Loucy (cell line): ENCODE measurements around the gene TPRG1.

ENCODE experiments used
- H2AFZ ChIP-seq: fragments of 200-600 bp; sonication (generic); 2 replicates; pipeline ENCODE4 v1.6.0; 2016; ENCODE audit warnings: antibody characterized with exemption, mild to moderate bottlenecking, low read length, moderate library complexity
- H3F3A ChIP-seq: fragments of 200-600 bp; 2 replicates; pipeline ENCODE4 v1.6.0; 2016; ENCODE audit warnings: antibody characterized with exemption, low read depth, mild to moderate bottlenecking
- H3K27me3 ChIP-seq: fragments of 200-600 bp; sonication (generic); 2 replicates; pipeline ENCODE4 v1.6.1; 2014; ENCODE audit warnings: low read length, mild to moderate bottlenecking; ENCODE audit not compliant: insufficient read depth, poor library complexity, severe bottlenecking
- H3K36me3 ChIP-seq: fragments of 200-600 bp; sonication (generic); 2 replicates; pipeline ENCODE4 v1.6.1; 2016; ENCODE audit warnings: low read length; ENCODE audit not compliant: insufficient read depth
- H3K4me1 ChIP-seq: fragments of 200-600 bp; sonication (generic); 2 replicates; pipeline ENCODE4 v1.5.1; 2014; ENCODE audit warnings: low read length, mild to moderate bottlenecking; ENCODE audit not compliant: insufficient read depth, poor library complexity, severe bottlenecking
- H3K4me2 ChIP-seq: fragments of 200-600 bp; sonication (generic); 2 replicates; pipeline ENCODE4 v1.6.0; 2014; ENCODE audit warnings: antibody characterized with exemption, low read length, low read depth, mild to moderate bottlenecking; ENCODE audit not compliant: poor library complexity, severe bottlenecking
- H3K4me3 ChIP-seq: fragments of 200-600 bp; sonication (generic); 2 replicates; pipeline ENCODE4 v1.5.1; 2014; ENCODE audit warnings: low read length, mild to moderate bottlenecking, mixed read lengths; ENCODE audit not compliant: poor library complexity, severe bottlenecking
- H3K79me2 ChIP-seq: fragments of 200-600 bp; sonication (generic); 2 replicates; pipeline ENCODE4 v1.6.1; 2014; ENCODE audit warnings: low read length; ENCODE audit not compliant: insufficient read depth
- H3K9ac ChIP-seq: fragments of 200-600 bp; sonication (generic); 2 replicates; pipeline ENCODE4 v1.6.0; 2014; ENCODE audit warnings: mild to moderate bottlenecking, low read depth, low read length, moderate library complexity; ENCODE audit not compliant: poor library complexity, severe bottlenecking
- H3K9me2 ChIP-seq: fragments of 200-600 bp; sonication (generic); replicated peaks from 2 replicates; pipeline ENCODE4 v1.6.1; 2016; ENCODE audit warnings: low read depth, low read length, mixed read lengths
- H3K9me3 ChIP-seq: fragments of 200-600 bp; sonication (generic); 2 replicates; pipeline ENCODE4 v1.6.1; 2014; ENCODE audit warnings: mild to moderate bottlenecking, antibody characterized with exemption, low read length, low read depth; ENCODE audit not compliant: insufficient read depth
- H4K20me1 ChIP-seq: fragments of 200-600 bp; sonication (generic); 2 replicates; pipeline ENCODE4 v1.6.0; 2014; ENCODE audit warnings: antibody characterized with exemption, low read length, mild to moderate bottlenecking; ENCODE audit not compliant: insufficient read depth, poor library complexity, severe bottlenecking
- EZH2phosphoT487 ChIP-seq: fragments of 200-600 bp; IDR thresholded peaks from 2 replicates; pipeline ENCODE4 v1.6.1; 2018; ENCODE audit warnings: antibody characterized with exemption, mild to moderate bottlenecking, moderate library complexity, borderline replicate concordance
- TF ChIP-seq, protein P1 (sequence below): fragments of 200-600 bp; sonication (generic); conservative IDR thresholded peaks from 2 replicates; pipeline ENCODE4 v1.5.1; 2014; ENCODE audit warnings: mild to moderate bottlenecking, antibody characterized with exemption, low read length

Gene TPRG1

DNA sequence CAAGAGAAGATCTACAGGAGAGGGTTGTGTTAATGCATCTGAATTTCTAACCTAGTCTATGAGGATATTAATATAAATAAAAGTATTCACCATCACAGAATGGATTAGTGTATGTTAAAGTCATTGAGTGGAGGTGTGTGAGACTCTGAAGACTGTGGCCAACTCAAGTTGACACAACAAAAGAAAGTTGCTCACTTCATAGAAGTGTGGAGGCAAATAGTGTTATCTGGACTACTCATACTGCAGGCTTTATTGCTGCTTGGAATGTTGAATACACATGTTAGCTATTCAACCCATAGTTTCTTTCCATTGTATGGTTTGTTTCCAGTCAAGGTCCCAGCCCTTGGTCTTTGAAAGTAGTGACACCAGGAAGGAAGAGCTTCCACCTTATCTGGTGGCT, 38.0 kb upstream of the TPRG1 start:
- Histone ChIP-seq H3K9me2 (no peaks in the 10 kb centered on the region), H3K36me3 (no peaks in the 10 kb centered on the region), H3K4me1 (peaks cover 20% of the 10 kb centered on the region), H3K4me3 (no peak overlapping the region), H3K79me2 (no peaks in the 10 kb centered on the region), H3K27me3 (peaks cover 5% of the 10 kb centered on the region), H4K20me1 (no peaks in the 10 kb centered on the region), H2AFZ (no peak overlapping the region), H3K9me3 (no peaks in the 10 kb centered on the region), H3F3A (peaks cover 6% of the 10 kb centered on the region), H3K9ac (no peak overlapping the region), H3K4me2 (no peak overlapping the region)
- no peak for TF ChIP-seq EZH2phosphoT487
- TF ChIP-seq, protein P1, sequence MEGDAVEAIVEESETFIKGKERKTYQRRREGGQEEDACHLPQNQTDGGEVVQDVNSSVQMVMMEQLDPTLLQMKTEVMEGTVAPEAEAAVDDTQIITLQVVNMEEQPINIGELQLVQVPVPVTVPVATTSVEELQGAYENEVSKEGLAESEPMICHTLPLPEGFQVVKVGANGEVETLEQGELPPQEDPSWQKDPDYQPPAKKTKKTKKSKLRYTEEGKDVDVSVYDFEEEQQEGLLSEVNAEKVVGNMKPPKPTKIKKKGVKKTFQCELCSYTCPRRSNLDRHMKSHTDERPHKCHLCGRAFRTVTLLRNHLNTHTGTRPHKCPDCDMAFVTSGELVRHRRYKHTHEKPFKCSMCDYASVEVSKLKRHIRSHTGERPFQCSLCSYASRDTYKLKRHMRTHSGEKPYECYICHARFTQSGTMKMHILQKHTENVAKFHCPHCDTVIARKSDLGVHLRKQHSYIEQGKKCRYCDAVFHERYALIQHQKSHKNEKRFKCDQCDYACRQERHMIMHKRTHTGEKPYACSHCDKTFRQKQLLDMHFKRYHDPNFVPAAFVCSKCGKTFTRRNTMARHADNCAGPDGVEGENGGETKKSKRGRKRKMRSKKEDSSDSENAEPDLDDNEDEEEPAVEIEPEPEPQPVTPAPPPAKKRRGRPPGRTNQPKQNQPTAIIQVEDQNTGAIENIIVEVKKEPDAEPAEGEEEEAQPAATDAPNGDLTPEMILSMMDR, result no peak

DNA sequence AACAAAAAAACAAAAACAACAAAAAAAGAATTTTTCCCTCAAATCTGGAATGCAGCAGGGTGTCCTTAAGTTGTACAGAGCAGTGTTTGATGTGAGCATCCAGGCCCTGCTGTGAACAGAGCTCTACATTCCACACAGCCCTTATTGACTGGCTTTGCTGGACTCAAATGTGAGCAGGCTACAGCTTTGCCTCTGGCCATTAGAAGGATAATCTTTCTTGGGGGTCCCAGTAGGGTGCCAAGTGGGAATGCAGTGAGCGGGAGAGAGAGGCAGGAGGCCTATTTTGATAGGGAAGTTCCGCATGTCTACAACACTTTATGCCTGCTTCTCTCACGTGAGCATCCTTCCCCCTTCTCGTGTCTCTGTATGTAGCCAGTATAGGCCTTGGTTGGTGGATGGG, 34.4 kb upstream of the TPRG1 start:
- no peaks in the 10 kb centered on the region for H3F3A ChIP-seq
- no peaks in the 10 kb centered on the region for H3K79me2 ChIP-seq
- no peak for TF ChIP-seq EZH2phosphoT487
- TF ChIP-seq, protein P1, result no peak
- H3K4me2 ChIP-seq, result no peak overlapping the region
- no peak overlapping the region for H3K4me3 ChIP-seq
- H3K4me1 ChIP-seq, result peaks cover 10% of the 10 kb centered on the region
- no peak overlapping the region for H2AFZ ChIP-seq
- H3K9ac ChIP-seq, result no peak overlapping the region
- peaks cover 5% of the 10 kb centered on the region for H3K27me3 ChIP-seq
- no peaks in the 10 kb centered on the region for H3K36me3 ChIP-seq
- no peaks in the 10 kb centered on the region for H3K9me2 ChIP-seq
- H4K20me1 ChIP-seq, result no peaks in the 10 kb centered on the region
- no peaks in the 10 kb centered on the region for H3K9me3 ChIP-seq

DNA sequence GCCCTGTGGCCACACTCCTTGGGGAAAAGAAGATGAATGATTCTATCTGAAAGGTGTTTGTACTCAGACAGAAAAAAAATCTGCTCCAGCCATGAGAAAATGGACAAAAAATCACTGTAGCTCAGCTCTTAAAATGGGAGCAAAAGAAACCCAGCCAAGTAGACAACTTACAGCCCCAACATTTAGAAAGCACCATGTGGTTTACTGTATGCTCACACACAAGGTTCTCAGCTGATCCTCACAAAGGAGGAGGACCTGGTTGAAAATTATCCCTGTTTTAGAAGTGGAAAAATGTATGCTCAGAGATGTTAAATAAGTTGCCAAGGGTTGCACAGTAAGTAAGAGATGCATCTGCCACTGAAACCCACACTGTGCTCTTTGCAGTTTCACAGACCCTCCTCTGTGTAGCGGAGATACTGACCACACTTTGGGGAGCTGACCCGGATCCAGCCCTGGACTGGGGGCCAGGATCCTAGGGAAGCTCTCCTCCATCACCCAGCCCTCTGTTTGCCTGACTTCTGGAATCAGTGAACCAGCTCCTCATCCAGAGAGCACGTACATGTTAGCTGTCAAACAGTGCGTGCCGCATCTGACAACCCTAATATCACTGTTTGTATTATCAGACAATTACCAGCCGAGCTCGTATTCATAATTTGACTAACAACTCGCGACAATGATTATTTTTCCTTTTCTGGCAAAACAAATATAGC, 32.7 kb upstream of the TPRG1 start:
- Histone ChIP-seq H3K27me3 (peaks cover 5% of the 10 kb centered on the region), H3F3A (no peaks in the 10 kb centered on the region), H3K36me3 (no peaks in the 10 kb centered on the region)

More for the DNA sequence above, 32.7 kb upstream of the TPRG1 start:
- Histone ChIP-seq H2AFZ (no peak overlapping the region), H3K9me2 (no peaks in the 10 kb centered on the region), H3K9ac (no peak overlapping the region), H3K9me3 (no peaks in the 10 kb centered on the region), H3K4me1 (no peaks in the 10 kb centered on the region), H3K4me3 (no peak overlapping the region), H3K79me2 (no peaks in the 10 kb centered on the region), H4K20me1 (no peaks in the 10 kb centered on the region), H3K4me2 (no peak overlapping the region)
- no peak for TF ChIP-seq EZH2phosphoT487
- TF ChIP-seq, protein P1, result no peak
